H1 (cell line): ENCODE data around the gene SLC6A12. TPM values are rescaled to one million over a fixed set of nuclear protein-coding genes. Genes with fewer than 3 reads are reported as not detected.

Experiments used
- CTCF ChIA-PET: fragments of 300-600 bp; sonication (Branson Sonifier 250); formaldehyde crosslinking; loops from one replicate; lab custom pipeline; 2021; ENCODE audit not compliant: partially characterized antibody; lab: Charles Lee
- POLR2A ChIA-PET: fragments of 300-600 bp; sonication (Branson Sonifier 250); formaldehyde crosslinking; loops from one replicate; lab custom pipeline; 2021; ENCODE audit warnings: inconsistent platforms; ENCODE audit not compliant: partially characterized antibody; lab: Charles Lee
- DNase-seq, 2 experiments: peaks; one replicate each; pipeline versions ENCODE4 v3.0.0 to v3.0.0-alpha.2; 2010 to 2022; ENCODE audit warnings: low spot score in 2 of 2, low read depth in 1 of 2, mixed read lengths in 1 of 2
- FAIRE-seq: peaks from 2 replicates; lab custom pipeline; 2011; peaks lifted over from hg19 to GRCh38; lab: Jason Lieb, UNC
- H2AFZ ChIP-seq: 2 replicates; pipeline ENCODE4 v1.8.1; 2012; ENCODE audit warnings: low read length, inconsistent platforms
- H2AK5ac ChIP-seq: 2 replicates; pipeline ENCODE4 v1.6.1; 2013; ENCODE audit warnings: low read depth, low read length
- H2BK120ac ChIP-seq: replicated peaks from 2 replicates; pipeline ENCODE3; 2013; ENCODE audit warnings: low read depth, low read length, inconsistent platforms
- H2BK12ac ChIP-seq: 2 replicates; pipeline ENCODE4 v1.6.1; 2013; ENCODE audit warnings: low read depth, low read length
- H2BK15ac ChIP-seq: 2 replicates; pipeline ENCODE4 v1.6.1; 2013; ENCODE audit warnings: low read length
- H2BK20ac ChIP-seq: 2 replicates; pipeline ENCODE4 v1.6.1; 2013; ENCODE audit warnings: low read length
- H2BK5ac ChIP-seq: 2 replicates; pipeline ENCODE4 v1.6.1; 2013; ENCODE audit warnings: low read depth, low read length
- H3K14ac ChIP-seq: 2 replicates; pipeline ENCODE4 v1.6.1; 2013; ENCODE audit warnings: inconsistent platforms; ENCODE audit not compliant: insufficient read length
- H3K18ac ChIP-seq: 2 replicates; pipeline ENCODE4 v1.6.1; 2013; ENCODE audit warnings: low read length; ENCODE audit errors: extremely low read depth
- H3K23ac ChIP-seq: 2 replicates; pipeline ENCODE4 v1.6.1; 2013; ENCODE audit warnings: inconsistent platforms; ENCODE audit not compliant: insufficient read length
- H3K23me2 ChIP-seq: 2 replicates; pipeline ENCODE4 v1.6.1; 2013; ENCODE audit warnings: low read depth, low read length
- H3K27ac ChIP-seq: 2 replicates; pipeline ENCODE4 v1.6.1; 2011; ENCODE audit warnings: low read depth, low read length, inconsistent platforms
- H3K27me3 ChIP-seq, 4 experiments: replicated peaks in 1 of 4; 1 replicate in 1 of 4; 2 replicates in 3 of 4; pipeline versions ENCODE4 v1.6.1 to v1.8.1; 2011 to 2013; ENCODE audit warnings: low read length in 3 of 4, mild to moderate bottlenecking in 3 of 4, inconsistent platforms in 2 of 4, mixed read lengths in 2 of 4, moderate library complexity in 1 of 4; ENCODE audit not compliant: control insufficient read depth in 3 of 4, insufficient read depth in 3 of 4; ENCODE audit errors: extremely low read depth in 1 of 4
- H3K36me3 ChIP-seq, 4 experiments: 2 replicates each; pipeline versions ENCODE4 v1.6.1 to v1.8.1; 2011 to 2013; ENCODE audit warnings: mild to moderate bottlenecking in 4 of 4, low read length in 3 of 4, moderate library complexity in 2 of 4, control low read depth in 1 of 4, inconsistent platforms in 1 of 4; ENCODE audit not compliant: insufficient read depth in 4 of 4, control insufficient read depth in 2 of 4
- H3K4ac ChIP-seq: replicated peaks from 2 replicates; pipeline ENCODE3; 2013; ENCODE audit warnings: low read length, low read depth, mixed read lengths, inconsistent platforms; ENCODE audit not compliant: insufficient read length
- H3K4me1 ChIP-seq, 4 experiments: replicated peaks in 1 of 4; 1 replicate in 1 of 4; 2 replicates in 3 of 4; pipeline versions ENCODE4 v1.6.1 to v1.8.1; 2011 to 2013; ENCODE audit warnings: low read length in 3 of 4, inconsistent platforms in 2 of 4, mixed read lengths in 1 of 4; ENCODE audit not compliant: insufficient read depth in 4 of 4, control insufficient read depth in 3 of 4
- H3K4me2 ChIP-seq, 2 experiments: 2 replicates each; pipeline versions ENCODE4 v1.6.1 to v1.8.1; 2011 to 2013; ENCODE audit warnings: low read depth in 2 of 2, low read length in 2 of 2, control low read depth in 1 of 2, inconsistent platforms in 1 of 2, mild to moderate bottlenecking in 1 of 2; ENCODE audit not compliant: insufficient read depth in 1 of 2
- H3K4me3 ChIP-seq, 4 experiments: fragments of 200-600, 300-600 bp in 1 of 4; sonication (generic), shearing (Covaris generic), sonication (Bioruptor Twin) in 1 of 4; 2 replicates each; pipeline versions ENCODE4 v1.5.1 to v1.8.1; 2011 to 2016; ENCODE audit warnings: low read length in 4 of 4, low read depth in 3 of 4, control low read depth in 2 of 4, inconsistent platforms in 2 of 4, mild to moderate bottlenecking in 2 of 4, mixed read lengths in 1 of 4, moderate library complexity in 1 of 4; ENCODE audit not compliant: insufficient read depth in 2 of 4; ENCODE audit errors: extremely low read depth in 1 of 4
- H3K56ac ChIP-seq: replicated peaks from 2 replicates; pipeline ENCODE3; 2013; ENCODE audit warnings: low read depth, mild to moderate bottlenecking, mixed read lengths, low read length, inconsistent platforms; ENCODE audit not compliant: insufficient read length
- H3K79me1 ChIP-seq: 2 replicates; pipeline ENCODE4 v1.6.1; 2013; ENCODE audit warnings: low read depth, low read length, control low read depth
- H3K79me2 ChIP-seq, 2 experiments: 2 replicates each; pipeline versions ENCODE4 v1.6.1 to v1.8.1; 2012 to 2013; ENCODE audit warnings: low read length in 2 of 2, mild to moderate bottlenecking in 2 of 2, inconsistent platforms in 1 of 2; ENCODE audit not compliant: insufficient read depth in 2 of 2, control insufficient read depth in 1 of 2
- H3K9ac ChIP-seq, 4 experiments: replicated peaks in 1 of 4; 1 replicate in 1 of 4; 2 replicates in 3 of 4; pipeline versions ENCODE4 v1.6.1 to v1.8.1; 2011 to 2013; ENCODE audit warnings: low read depth in 3 of 4, low read length in 3 of 4, control low read depth in 2 of 4, mild to moderate bottlenecking in 2 of 4, moderate library complexity in 2 of 4, inconsistent platforms in 1 of 4; ENCODE audit errors: extremely low read depth in 1 of 4
- H3K9me3 ChIP-seq, 2 experiments: 2 replicates each; pipeline versions ENCODE4 v1.6.1 to v1.8.1; 2012 to 2013; ENCODE audit warnings: mild to moderate bottlenecking in 2 of 2, moderate library complexity in 2 of 2, control low read depth in 1 of 2, inconsistent platforms in 1 of 2, low read depth in 1 of 2, low read length in 1 of 2, mixed read lengths in 1 of 2; ENCODE audit not compliant: insufficient read depth in 2 of 2
- H4K20me1 ChIP-seq, 2 experiments: replicated peaks in 1 of 2; 2 replicates each; pipeline versions ENCODE3 to v1.8.1; 2011 to 2013; ENCODE audit warnings: inconsistent platforms in 2 of 2, low read length in 2 of 2, mild to moderate bottlenecking in 1 of 2; ENCODE audit not compliant: insufficient read depth in 2 of 2, control insufficient read depth in 1 of 2
- H4K5ac ChIP-seq: 2 replicates; pipeline ENCODE4 v1.6.1; 2013; ENCODE audit warnings: low read length, low read depth, mixed read lengths, inconsistent platforms; ENCODE audit not compliant: insufficient read length
- H4K8ac ChIP-seq: 2 replicates; pipeline ENCODE4 v1.8.0; 2013; ENCODE audit warnings: mild to moderate bottlenecking, moderate library complexity, low read length, inconsistent platforms; ENCODE audit not compliant: insufficient read depth; ENCODE audit errors: extremely low read depth
- H4K91ac ChIP-seq: replicated peaks from 2 replicates; pipeline ENCODE3; 2013; ENCODE audit warnings: low read length, mixed read lengths, inconsistent platforms; ENCODE audit not compliant: insufficient read length
- BCL11A ChIP-seq, 2 experiments: IDR thresholded peaks; one replicate each; pipeline ENCODE4 v1.6.1; 2011; ENCODE audit warnings: low read depth in 2 of 2, low read length in 2 of 2, mild to moderate bottlenecking in 2 of 2
- BRCA1 ChIP-seq: IDR thresholded peaks from 2 replicates; pipeline ENCODE4 v1.6.1; 2012; ENCODE audit warnings: low read depth, low read length, improper control_type of control experiment
- CHD1 ChIP-seq: IDR thresholded peaks from 2 replicates; pipeline ENCODE4 v1.6.1; 2012; ENCODE audit warnings: low read depth, low read length, improper control_type of control experiment
- CREB1 ChIP-seq: IDR thresholded peaks from 2 replicates; pipeline ENCODE4 v1.6.1; 2012; ENCODE audit warnings: inconsistent platforms
- CTBP2 ChIP-seq: IDR thresholded peaks from 2 replicates; pipeline ENCODE4 v1.7.0; 2011; ENCODE audit warnings: borderline replicate concordance, mild to moderate bottlenecking, moderate library complexity, mixed read lengths, low read length; ENCODE audit not compliant: insufficient read depth, insufficient read length
- EZH2 ChIP-seq: fragments of 200-600 bp; sonication (generic); IDR thresholded peaks from 2 replicates; pipeline ENCODE4 v1.7.1; 2012; ENCODE audit warnings: low read depth, mild to moderate bottlenecking, moderate library complexity, low read length, inconsistent platforms; ENCODE audit not compliant: severe bottlenecking
- MAFK ChIP-seq: IDR thresholded peaks from 2 replicates; pipeline ENCODE4 v1.6.1; 2012; ENCODE audit warnings: low read depth, mild to moderate bottlenecking, improper control_type of control experiment, low read length
- POLR2A ChIP-seq, 2 experiments: IDR thresholded peaks; 1 replicate in 1 of 2; 2 replicates in 1 of 2; pipeline ENCODE4 v1.6.1; 2011; ENCODE audit warnings: low read depth in 2 of 2, low read length in 2 of 2, mild to moderate bottlenecking in 2 of 2; ENCODE audit errors: control extremely low read depth in 1 of 2
- RNF2 ChIP-seq: fragments of 200-900, 300-1000 bp; sonication (generic); IDR thresholded peaks from 2 replicates; pipeline ENCODE4 v1.7.1; 2016; ENCODE audit warnings: borderline replicate concordance, low read depth, mild to moderate bottlenecking, antibody characterized with exemption, low read length; ENCODE audit not compliant: poor library complexity, severe bottlenecking; ENCODE audit errors: missing control alignments
- WGBS, 2 experiments: shearing (Covaris generic) in 1 of 2; methylation state at CpG; one replicate each; pipeline versions ENCODE4 v1.1.6 to v1.1.7; 2013 to 2015; ENCODE audit warnings: low lambda C conversion rate in 2 of 2, mixed read lengths in 2 of 2, inconsistent platforms in 1 of 2, low coverage in 1 of 2, missing lambda C conversion rate in 1 of 2; ENCODE audit not compliant: insufficient replicate concordance in 2 of 2, insufficient coverage in 1 of 2, insufficient read length in 1 of 2; ENCODE audit errors: extremely low coverage in 1 of 2, missing lambda C conversion rate in 1 of 2; 5-methylcytosine and 5-hydroxymethylcytosine counted together
- polyA plus RNA-seq, 7 experiments: library from polyadenylated mRNA; depleted of rRNA in 3 of 7; stranded (reverse) in 5 of 7; unstranded in 2 of 7; fragments of >200 nt in 5 of 7; fragments of 200-250 nt in 2 of 7; gene quantifications; 1 replicate in 5 of 7; 2 replicates in 1 of 7; 4 replicates in 1 of 7; pipeline versions ENCODE4 v1.2.1 to v1.2.3, GENCODE V29; 2011 to 2013; ENCODE audit warnings: missing spikeins in 2 of 7, mixed read lengths in 2 of 7
- total RNA-seq: library from RNA; stranded (reverse); fragmentation: NEBNext Ultra II Directional; extraction: Animal tissue kit (Norgen Biotek cat#: 25700); gene quantifications from 2 replicates; pipeline ENCODE4 v1.2.1, GENCODE V29; 2021

SLC6A12 gene
- total and polyA plus RNA-seq, 2 of the 8 experiments (the other 6 are each of a cell fraction or from before 2014, with no cell fraction given), result 0.70 to 1.1 TPM

DNA sequence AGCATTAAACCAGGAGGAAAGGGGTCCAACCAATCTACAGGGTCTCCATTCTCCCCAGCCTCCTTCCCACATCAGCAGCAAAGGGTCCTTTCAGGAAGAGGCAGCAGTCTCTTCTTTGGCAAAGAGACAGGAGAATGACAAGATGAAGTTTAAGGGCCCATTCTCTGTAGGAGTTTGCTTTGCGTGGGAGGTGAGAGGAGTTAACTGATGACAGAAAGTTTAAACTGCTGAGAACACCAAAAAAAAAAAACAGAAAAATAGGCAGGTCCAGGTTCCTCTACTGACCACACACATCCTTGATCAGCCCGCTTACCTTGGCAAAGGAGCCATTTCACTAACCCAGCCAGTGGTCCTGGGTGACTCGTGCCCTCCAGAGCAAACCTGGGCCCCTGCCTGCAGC, 43.0 kb upstream of the SLC6A12 start:
- Histone ChIP-seq H3K4me1 (no peaks in the 10 kb centered on the region), H3K9me3 (no peaks in the 10 kb centered on the region), H4K20me1 (no peaks in the 10 kb centered on the region), H3K79me2 (no peaks in the 10 kb centered on the region), H2AFZ (no peak overlapping the region), H3K79me1 (no peaks in the 10 kb centered on the region), H4K91ac (no peak overlapping the region), H3K18ac (no peak overlapping the region), H2BK20ac (no peak overlapping the region), H2BK120ac (no peak overlapping the region), H3K56ac (no peak overlapping the region), H3K23me2 (no peaks in the 10 kb centered on the region), H3K36me3 (no peaks in the 10 kb centered on the region), H3K14ac (no peak overlapping the region), H3K4me3 (no peak overlapping the region), H3K27me3 (0 out of 7 replicates have a peak, but pooled peaks cover 0 to 5% (median 0%) of the 10 kb centered on the region in 4 experiments), H3K9ac (no peak overlapping the region), H2BK5ac (no peak overlapping the region), H2AK5ac (no peak overlapping the region), H2BK12ac (no peak overlapping the region), H3K4ac (no peak overlapping the region), H4K8ac (no peak overlapping the region), H2BK15ac (no peak overlapping the region), H3K23ac (no peak overlapping the region), H3K4me2 (no peak overlapping the region), H4K5ac (no peak overlapping the region), H3K27ac (no peak overlapping the region)
- no peak for FAIRE-seq
- no peak for TF ChIP-seq CTBP2
- TF ChIP-seq RNF2, result no peak
- no peak for TF ChIP-seq CHD1
- no peak for TF ChIP-seq MAFK
- TF ChIP-seq POLR2A (IDR thresholded peaks at IDR 0.05; ENCODE audit: control extremely low read depth in 1 of 2, low read depth in 2 of 2, low read length in 2 of 2), result no peak
- no peak for TF ChIP-seq EZH2
- no peak for TF ChIP-seq BCL11A (IDR thresholded peaks at IDR 0.05; ENCODE audit: low read depth in 2 of 2, low read length in 2 of 2)
- TF ChIP-seq CREB1, result no peak
- no peak for TF ChIP-seq BRCA1
- ChIA-PET POLR2A (no interaction called here), CTCF (interaction anchor here (1.2 kb wide), 1 partner anchor 37 kb away, joined by 3 read pairs; no protein-coding TSS in a partner anchor)
- DNase-seq, result peak in 1 of 2 experiments; percentile 22
- WGBS, 2 experiments, result 75% methylated on average over 3 of the region's 3 CpGs; no CpG with 5 or more reads in 1 of the 2 experiments
